ENCODE data around the gene ADORA3. TPM values are rescaled to one million over a fixed set of nuclear protein-coding genes. Genes with fewer than 3 reads are reported as not detected.

ADORA3 gene
- total and polyA plus RNA-seq, 2 of the 4 experiments (the other 2 are of a cell fraction), result not detected

DNA sequence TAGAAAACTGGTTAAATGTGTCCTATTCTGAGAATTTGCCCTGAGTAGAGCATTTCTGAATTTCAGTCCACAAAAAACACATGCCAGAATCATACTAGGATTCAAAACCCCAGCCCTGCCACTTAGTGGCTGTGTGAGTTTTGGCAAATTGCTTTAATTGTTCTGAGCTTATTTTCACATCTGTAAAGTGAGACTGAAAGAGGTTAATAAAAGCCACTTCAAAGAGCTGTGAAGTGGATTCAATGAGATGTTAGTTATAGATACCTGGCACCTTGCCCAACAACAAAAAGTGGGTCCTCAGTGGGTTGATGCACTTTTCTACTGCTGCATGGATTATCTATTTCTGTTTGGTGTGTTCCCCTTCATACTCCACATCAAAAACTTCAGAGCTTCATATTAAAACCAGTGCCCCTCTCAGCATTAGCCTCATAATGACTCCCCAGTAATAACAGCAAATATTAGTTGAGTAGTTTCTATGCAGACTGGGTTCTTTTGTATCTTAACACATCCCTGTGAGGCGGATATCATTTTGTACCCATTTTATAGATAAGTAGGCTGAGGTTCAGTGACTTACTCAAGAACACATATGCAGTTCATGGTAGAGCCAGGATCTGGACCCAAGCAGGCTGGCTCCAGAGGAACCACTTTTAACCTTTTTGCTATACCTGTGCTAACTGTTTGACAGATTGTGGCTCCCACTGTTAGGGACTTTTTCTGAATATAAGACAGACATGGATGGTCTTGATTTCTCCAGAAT is 14.2 kb upstream of the ADORA3 start:
- H2BK15ac ChIP-seq (ENCODE audit: low read depth, low read length), result no peak overlapping the region
- H3K9me3 ChIP-seq (ENCODE audit: control insufficient read depth, insufficient read depth, low read length), result no peaks in the 10 kb centered on the region
- no peak overlapping the region for H2BK5ac ChIP-seq (ENCODE audit: low read depth, low read length, poor library complexity, severe bottlenecking)
- CTCF ChIA-PET, result interaction anchor here (2.2 kb wide), 1 partner anchor 10 kb away, joined by 10 read pairs; no protein-coding TSS in a partner anchor
- no peak overlapping the region for H3K4me3 ChIP-seq (ENCODE audit: insufficient read depth, low read depth, low read length)
- H4K5ac ChIP-seq (ENCODE audit: low read depth, low read length), result no peak overlapping the region
- no peak overlapping the region for H3K4me2 ChIP-seq (ENCODE audit: low read depth, low read length)
- H4K20me1 ChIP-seq (ENCODE audit: insufficient read depth, low read length), result no peaks in the 10 kb centered on the region
- in situ Hi-C loops (cut with MboI; ENCODE audit: low sequenced_read_pairs) (no loop called here), dilution Hi-C loops (cut with HindIII; ENCODE audit: low sequenced_read_pairs, unreplicated experiment) (no loop called here), intact Hi-C loops (cut with micrococcal nuclease) (loop anchor here (5.0 kb wide), 1 partner anchor 35 kb away; no protein-coding TSS in a partner anchor)
- H4K8ac ChIP-seq (ENCODE audit: low read depth in 2 of 2, low read length in 2 of 2), result no peak overlapping the region
- DNase-seq (no peak), ATAC-seq (ENCODE audit: low read depth) (no peak)
- no peak overlapping the region for H3K4ac ChIP-seq (ENCODE audit: low read depth, low read length)
- no peak overlapping the region for H2AFZ ChIP-seq (replicated peaks; ENCODE audit: low read length, poor library complexity)
- no peaks in the 10 kb centered on the region for H3K36me3 ChIP-seq (ENCODE audit: control insufficient read depth, insufficient read depth, low read length)
- no TSS peak for BruUV-seq (replicated peaks)
- H3K79me1 ChIP-seq (ENCODE audit: low read depth in 1 of 2, low read length in 2 of 2), result no peaks in the 10 kb centered on the region
- peaks cover 7% of the 10 kb centered on the region for H3K4me1 ChIP-seq (ENCODE audit: control insufficient read depth, insufficient read depth, low read length)
- H3K56ac ChIP-seq (ENCODE audit: extremely low read depth, insufficient read depth, low read length), result no peak overlapping the region
- H3K23ac ChIP-seq (ENCODE audit: low read depth, low read length), result no peak overlapping the region
- no CpG with 5 or more reads among the region's 1 CpG for WGBS, 2 experiments (ENCODE audit: extremely low coverage in 2 of 2, insufficient read length in 1 of 2)
- H3K9me1 ChIP-seq (ENCODE audit: insufficient read depth, low read length), result peaks cover 7% of the 10 kb centered on the region
- H2AK9ac ChIP-seq (replicated peaks; ENCODE audit: low read depth, low read length, poor library complexity), result no peak overlapping the region
- H3K18ac ChIP-seq (ENCODE audit: low read depth, low read length), result no peak overlapping the region
- H2BK120ac ChIP-seq (ENCODE audit: low read depth, low read length), result no peak overlapping the region
- H2BK20ac ChIP-seq (ENCODE audit: low read depth, low read length), result no peak overlapping the region
- H3K14ac ChIP-seq (replicated peaks; ENCODE audit: low read depth, low read length), result no peak overlapping the region
- no peak overlapping the region for H2AK5ac ChIP-seq (ENCODE audit: low read depth, low read length)
- no peaks in the 10 kb centered on the region for H3K27me3 ChIP-seq (ENCODE audit: control insufficient read depth, insufficient read depth, low read length)
- H3K9ac ChIP-seq (ENCODE audit: low read depth, low read length), result no peak overlapping the region
- no peak for TF ChIP-seq MAFK (IDR thresholded peaks at IDR 0.05; ENCODE audit: low read depth, low read length)
- no peak for TF ChIP-seq POLR2A (IDR thresholded peaks at IDR 0.05; ENCODE audit: low read depth, low read length)
- TF ChIP-seq RFX5 (IDR thresholded peaks at IDR 0.05; ENCODE audit: low read depth, low read length), result no peak
- no peak for TF ChIP-seq FOS (IDR thresholded peaks at IDR 0.05; ENCODE audit: low read depth, low read length)
- TF ChIP-seq RCOR1 (IDR thresholded peaks at IDR 0.05; ENCODE audit: insufficient replicate concordance, low read length), result no peak
- TF ChIP-seq CEBPB (IDR thresholded peaks at IDR 0.05; ENCODE audit: low read depth, low read length), result no peak
- TF ChIP-seq MAZ (IDR thresholded peaks at IDR 0.05; ENCODE audit: borderline replicate concordance, low read depth, low read length), result no peak
- no peak for TF ChIP-seq ELK1 (IDR thresholded peaks at IDR 0.05; ENCODE audit: borderline replicate concordance, low read depth, low read length)
- TF ChIP-seq NFE2L2 (IDR thresholded peaks at IDR 0.05; ENCODE audit: low read depth, low read length), result no peak
- TF ChIP-seq USF2 (IDR thresholded peaks at IDR 0.05; ENCODE audit: low read depth, low read length), result no peak
- no peak for TF ChIP-seq SMC3 (IDR thresholded peaks at IDR 0.05; ENCODE audit: low read depth, low read length)
- no peak for TF ChIP-seq MXI1 (IDR thresholded peaks at IDR 0.05; ENCODE audit: borderline replicate concordance, low read depth, low read length)
- TF ChIP-seq, protein P1, sequence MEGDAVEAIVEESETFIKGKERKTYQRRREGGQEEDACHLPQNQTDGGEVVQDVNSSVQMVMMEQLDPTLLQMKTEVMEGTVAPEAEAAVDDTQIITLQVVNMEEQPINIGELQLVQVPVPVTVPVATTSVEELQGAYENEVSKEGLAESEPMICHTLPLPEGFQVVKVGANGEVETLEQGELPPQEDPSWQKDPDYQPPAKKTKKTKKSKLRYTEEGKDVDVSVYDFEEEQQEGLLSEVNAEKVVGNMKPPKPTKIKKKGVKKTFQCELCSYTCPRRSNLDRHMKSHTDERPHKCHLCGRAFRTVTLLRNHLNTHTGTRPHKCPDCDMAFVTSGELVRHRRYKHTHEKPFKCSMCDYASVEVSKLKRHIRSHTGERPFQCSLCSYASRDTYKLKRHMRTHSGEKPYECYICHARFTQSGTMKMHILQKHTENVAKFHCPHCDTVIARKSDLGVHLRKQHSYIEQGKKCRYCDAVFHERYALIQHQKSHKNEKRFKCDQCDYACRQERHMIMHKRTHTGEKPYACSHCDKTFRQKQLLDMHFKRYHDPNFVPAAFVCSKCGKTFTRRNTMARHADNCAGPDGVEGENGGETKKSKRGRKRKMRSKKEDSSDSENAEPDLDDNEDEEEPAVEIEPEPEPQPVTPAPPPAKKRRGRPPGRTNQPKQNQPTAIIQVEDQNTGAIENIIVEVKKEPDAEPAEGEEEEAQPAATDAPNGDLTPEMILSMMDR (conservative IDR thresholded peaks at IDR 0.05; ENCODE audit: low read depth, low read length), result no peak
- no peak overlapping the region for H4K91ac ChIP-seq (ENCODE audit: insufficient read depth, low read depth, low read length)
- POLR2A ChIA-PET (ENCODE audit: unreplicated experiment), result no interaction called here
- H3K27ac ChIP-seq (ENCODE audit: insufficient read depth, low read length), result no peak overlapping the region
